ENCODE data around the gene AP1S3.
A peak's percentile ranks its signal among the peaks of the same experiment; 100 is the strongest.

The AP1S3 gene

DNA sequence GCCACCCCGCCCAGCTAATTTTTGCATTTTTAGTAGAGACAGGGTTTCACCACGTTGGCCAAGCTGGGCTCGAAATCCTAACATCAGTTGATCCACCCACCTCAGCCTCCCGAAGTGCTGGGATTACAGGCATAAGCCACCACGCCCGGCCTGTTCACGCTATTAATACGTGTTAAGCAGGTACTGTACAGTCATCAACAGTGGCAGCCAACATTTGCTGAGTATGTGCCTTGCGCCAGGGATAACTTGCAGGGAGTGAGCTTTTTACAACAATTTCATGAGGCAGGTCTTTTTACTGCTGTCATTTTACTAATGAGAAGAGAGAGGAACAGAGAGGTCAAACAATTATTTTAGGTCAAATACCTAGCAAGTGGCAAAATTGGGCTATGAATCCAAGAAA, 115.2 kb downstream of the AP1S3 start:
- peak; percentile 32 for DNase-seq (ENCODE audit: low read depth)

DNA sequence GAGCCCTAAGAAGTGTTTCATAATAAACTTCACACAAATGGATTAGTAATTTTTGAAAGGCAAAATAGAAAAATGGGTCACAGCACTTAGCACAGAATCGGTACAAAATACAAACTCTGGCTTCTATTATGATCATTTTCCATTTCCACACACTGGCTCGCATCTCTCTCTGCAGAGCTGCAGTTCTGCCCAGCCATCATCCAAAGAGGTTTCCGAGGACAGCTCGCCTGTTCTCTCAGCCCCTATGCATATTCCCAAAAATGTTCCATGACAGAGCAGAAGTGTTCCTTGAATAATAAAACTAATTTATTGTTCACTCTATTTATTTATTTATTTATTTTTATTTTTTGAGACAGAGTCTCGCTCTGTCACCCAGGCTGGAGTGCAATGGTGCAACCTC, 115.6 kb downstream of the AP1S3 start:
- DNase-seq (ENCODE audit: low read depth), result peak; percentile 28

DNA sequence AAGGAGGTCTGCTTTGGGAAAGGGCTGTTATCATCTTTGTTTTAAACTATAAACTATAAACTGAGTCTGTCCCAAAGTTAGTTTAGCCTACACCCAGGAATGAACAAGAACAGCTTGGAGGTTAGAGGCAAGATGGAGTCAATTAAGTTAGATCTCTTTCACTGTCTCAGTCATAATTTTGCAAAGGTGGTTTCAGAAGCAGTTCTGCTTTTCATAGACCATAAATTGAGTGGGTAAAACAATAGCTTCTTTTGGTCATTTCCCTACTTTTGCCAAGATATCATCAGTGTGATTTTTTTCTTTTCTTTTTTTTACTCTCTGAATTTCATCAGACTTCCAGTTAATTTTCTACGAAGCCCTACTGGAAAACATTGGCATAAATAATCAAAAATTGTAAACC, 117.0 kb downstream of the AP1S3 start:
- DNase-seq (ENCODE audit: low read depth), result no peak

DNA sequence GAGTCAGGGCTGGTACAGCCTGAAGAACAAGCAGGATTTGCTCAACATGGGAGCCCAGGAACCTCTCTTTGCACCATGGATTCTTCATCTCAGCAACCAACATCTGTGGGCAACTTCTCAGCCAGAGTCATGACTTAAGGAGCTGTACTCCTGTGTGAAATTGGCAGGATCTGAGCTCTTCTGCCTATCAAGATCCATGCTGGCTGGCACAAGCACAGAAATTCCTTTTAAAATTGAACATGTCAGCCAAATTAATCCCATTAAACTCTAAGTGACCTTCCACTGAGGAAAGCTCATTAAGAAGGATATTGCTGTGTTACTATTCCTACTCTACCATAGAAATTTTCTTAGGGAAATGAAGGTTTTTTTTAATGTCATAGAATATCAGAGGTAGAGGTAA, 124.7 kb downstream of the AP1S3 start:
- DNase-seq (ENCODE audit: low read depth), result no peak

DNA sequence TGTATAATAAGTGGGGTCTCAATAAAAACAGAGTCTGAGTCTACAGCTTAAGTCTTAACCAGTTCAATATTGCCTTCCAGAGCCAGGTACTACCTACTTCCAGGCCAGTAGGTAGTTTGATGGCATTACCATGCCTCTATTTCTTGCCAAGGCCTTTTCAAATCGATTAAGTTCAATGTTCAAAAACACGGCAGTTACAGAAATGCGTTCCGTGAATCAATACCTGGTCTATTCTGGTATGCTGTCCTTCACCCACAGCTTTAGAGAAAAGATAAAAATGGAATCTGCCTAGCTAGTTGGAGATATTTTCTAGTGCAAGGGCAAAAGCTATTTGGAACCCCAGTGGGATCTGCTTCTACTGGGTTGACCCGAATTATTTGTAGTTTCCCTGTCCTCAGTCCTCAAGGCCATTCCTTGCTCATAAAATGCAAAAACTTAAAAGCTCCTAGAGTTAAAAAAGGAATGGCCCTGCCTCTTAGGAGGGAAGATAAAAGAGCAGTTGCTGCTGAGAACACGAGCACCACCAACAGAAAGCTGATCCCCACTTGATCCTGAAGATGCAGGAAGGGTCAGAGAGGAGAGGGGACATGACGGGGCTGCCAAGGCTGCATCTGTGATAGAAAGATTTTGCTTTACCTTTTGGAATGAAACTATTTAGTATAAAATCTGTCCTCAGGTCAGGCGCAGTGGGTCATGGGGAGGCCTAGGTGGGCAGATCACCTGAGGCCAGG, 125.6 kb downstream of the AP1S3 start:
- no peak for DNase-seq (ENCODE audit: low read depth)

Data from amniotic epithelial cell (primary cell).